Mesothelial cell of epicardium (in vitro differentiated cells): ENCODE measurements around the gene CYP3A5. TPM values are rescaled to one million over a fixed set of nuclear protein-coding genes. Genes with fewer than 3 reads are reported as not detected.
"Not testable (repeated sequence)": the region's sequence is repeated elsewhere in the genome, so short reads cannot be mapped to it uniquely, and the experiment has no call there.

Experiments
- DNase-seq, 2 experiments: peaks; one replicate each; pipeline ENCODE4 v3.0.0; 2021; ENCODE audit warnings: low spot score in 2 of 2; ENCODE audit not compliant: unreplicated experiment in 2 of 2
- H3K27ac Mint-ChIP-seq: 2 replicates; pipeline ENCODE4 v1.8.0; 2021; ENCODE audit warnings: mixed read lengths
- H3K27me3 Mint-ChIP-seq: 2 replicates; pipeline ENCODE4 v1.8.0; 2021; ENCODE audit warnings: low read depth, mixed read lengths
- H3K36me3 Mint-ChIP-seq: 2 replicates; pipeline ENCODE4 v1.8.0; 2021; ENCODE audit warnings: mixed read lengths
- H3K4me1 Mint-ChIP-seq: 2 replicates; pipeline ENCODE4 v1.8.0; 2021; ENCODE audit warnings: mixed read lengths
- H3K4me3 Mint-ChIP-seq: 2 replicates; pipeline ENCODE4 v1.8.0; 2021; ENCODE audit warnings: mild to moderate bottlenecking, moderate library complexity, mixed read lengths
- H3K9me3 Mint-ChIP-seq: 2 replicates; pipeline ENCODE4 v1.8.0; 2021; ENCODE audit warnings: mixed read lengths
- CTCF ChIP-seq: fragments of 200-600 bp; sonication (generic); IDR thresholded peaks from one replicate; pipeline ENCODE4 v1.5.0; 2021; ENCODE audit warnings: antibody characterized with exemption; ENCODE audit not compliant: unreplicated experiment
- total RNA-seq: library from RNA; stranded (reverse); gene quantifications from 3 replicates; pipeline ENCODE4 v1.2.1, GENCODE V29; 2021

CYP3A5 gene
- total RNA-seq, 1 donor from 2014 or later: 9.2 TPM

GRCh38 chr7:99713995-99714570, 34.3 kb upstream of the CYP3A5 start:
- Mint-ChIP-seq H3K27ac (no peak overlapping the region), H3K27me3 (no peaks in the 10 kb centered on the region), H3K36me3 (no peaks in the 10 kb centered on the region), H3K4me1 (no peaks in the 10 kb centered on the region), H3K4me3 (no peak overlapping the region), H3K9me3 (peaks cover 26% of the 10 kb centered on the region)
- DNase-seq: no peak
- TF ChIP-seq CTCF: no peak

GRCh38 chr7:99709838-99710578, 30.2 kb upstream of the CYP3A5 start:
- H3K27ac Mint-ChIP-seq: no peak overlapping the region
- TF ChIP-seq CTCF: no peak

GRCh38 chr7:99709260-99709659, 29.5 kb upstream of the CYP3A5 start:
- Mint-ChIP-seq H3K36me3 (no peaks in the 10 kb centered on the region), H3K4me3 (no peak overlapping the region), H3K9me3 (peaks cover 2% of the 10 kb centered on the region), H3K4me1 (no peaks in the 10 kb centered on the region), H3K27me3 (no peaks in the 10 kb centered on the region), H3K27ac (no peak overlapping the region)
- no peak for TF ChIP-seq CTCF
- no peak for DNase-seq

More at GRCh38 chr7:99709838-99710578, 30.2 kb upstream of the CYP3A5 start:
- H3K4me3 Mint-ChIP-seq: no peak overlapping the region
- H3K4me1 Mint-ChIP-seq: no peaks in the 10 kb centered on the region
- no peaks in the 10 kb centered on the region for H3K27me3 Mint-ChIP-seq
- no peak for DNase-seq
- H3K9me3 Mint-ChIP-seq: peaks cover 10% of the 10 kb centered on the region
- no peaks in the 10 kb centered on the region for H3K36me3 Mint-ChIP-seq

GRCh38 chr7:99707096-99707495, 27.3 kb upstream of the CYP3A5 start:
- Mint-ChIP-seq H3K4me1 (no peaks in the 10 kb centered on the region), H3K27ac (no peak overlapping the region), H3K4me3 (no peak overlapping the region), H3K27me3 (peaks cover 3% of the 10 kb centered on the region), H3K36me3 (no peaks in the 10 kb centered on the region), H3K9me3 (peaks cover 9% of the 10 kb centered on the region)
- DNase-seq: no peak
- no peak for TF ChIP-seq CTCF

GRCh38 chr7:99699946-99700345, 20.1 kb upstream of the CYP3A5 start:
- Mint-ChIP-seq H3K36me3 (no peaks in the 10 kb centered on the region), H3K4me3 (no peak overlapping the region), H3K9me3 (peaks cover 9% of the 10 kb centered on the region), H3K4me1 (peaks cover 33% of the 10 kb centered on the region), H3K27me3 (peaks cover 3% of the 10 kb centered on the region), H3K27ac (peak overlapping the region; percentile 77)
- TF ChIP-seq CTCF: no peak
- no peak for DNase-seq

- not testable (repeated sequence) for H3K9me3 Mint-ChIP-seq, DNase-seq, H3K36me3 Mint-ChIP-seq, H3K4me3 Mint-ChIP-seq, H3K27me3 Mint-ChIP-seq
- Mint-ChIP-seq H3K4me1 (peaks cover 41% of the 10 kb centered on the region), H3K27ac (peak overlapping the region; percentile 77)
Measured at GRCh38 chr7:99698867-99699730, 19.3 kb upstream of the CYP3A5 start.
